K562 (cell line): ENCODE data around the gene TRAPPC8. TPM values are rescaled to one million over a fixed set of nuclear protein-coding genes. Genes with fewer than 3 reads are reported as not detected.

Experiments
- ATAC-seq: fragments of 200-7000 bp; cut with Tn5 transposase; 3 replicates; pipeline ENCODE4 v1.9.1; 2020; ENCODE audit warnings: moderate library complexity
- BruUV-seq: library from RNA; stranded (reverse); fragments of 400-500 nt; replicated peaks from 2 replicates; lab custom pipeline; 2021; lab: Mats Ljungman, UMichigan
- CTCF ChIA-PET: fragments of 300-600 bp; formaldehyde crosslinking; extraction: SDS; loops from one replicate; lab custom pipeline; 2021; ENCODE audit warnings: low intra/inter-chr PET ratio; lab: Yijun Ruan, JAX
- POLR2A ChIA-PET: fragments of 300-600, 350-650 bp; sonication (Branson Sonifier 250); formaldehyde crosslinking; extraction: SDS; loops from one replicate; lab custom pipeline; 2021; ENCODE audit warnings: antibody characterized with exemption, inconsistent platforms; lab: Yijun Ruan, JAX
- DNase-seq, 4 experiments: peaks; one replicate each; pipeline versions ENCODE4 v3.0.0 to v3.0.0-alpha.2; 2011 to 2018; ENCODE audit warnings: low spot score in 3 of 4, mixed read lengths in 3 of 4; ENCODE audit errors: extremely low read depth in 1 of 4
- FAIRE-seq: peaks from 2 replicates; lab custom pipeline; 2011; peaks lifted over from hg19 to GRCh38; lab: Jason Lieb, UNC
- H2AFZ ChIP-seq: 2 replicates; pipeline ENCODE4 v1.6.0; 2011; ENCODE audit warnings: low read depth, low read length, control low read depth, inconsistent platforms
- H3K27ac ChIP-seq: fragments of 200-600 bp; 3 replicates; pipeline ENCODE4 v1.8.0; 2011; ENCODE audit warnings: low read depth, mild to moderate bottlenecking, control low read depth, inconsistent platforms, low read length, moderate library complexity, mixed read lengths; ENCODE audit errors: extremely low read depth
- H3K27me3 ChIP-seq, 2 experiments: fragments of 300-600 bp in 1 of 2; 2 replicates in 1 of 2; 3 replicates in 1 of 2; pipeline versions ENCODE4 v1.6.0 to v1.8.0; 2011; ENCODE audit warnings: inconsistent platforms in 2 of 2, low read length in 2 of 2, mild to moderate bottlenecking in 1 of 2, mixed read lengths in 1 of 2, moderate library complexity in 1 of 2; ENCODE audit not compliant: control insufficient read depth in 2 of 2, insufficient read depth in 2 of 2
- H3K36me3 ChIP-seq: fragments of 300-600 bp; 3 replicates; pipeline ENCODE4 v1.8.0; 2011; ENCODE audit warnings: mild to moderate bottlenecking, low read length, inconsistent platforms; ENCODE audit not compliant: control insufficient read depth, insufficient read depth
- H3K4me1 ChIP-seq, 2 experiments: fragments of 200-600 bp in 1 of 2; replicated peaks in 1 of 2; 2 replicates in 1 of 2; 3 replicates in 1 of 2; pipeline versions ENCODE4 v1.5.1 to v1.8.0; 2011; ENCODE audit warnings: inconsistent platforms in 2 of 2, low read length in 2 of 2, mild to moderate bottlenecking in 1 of 2, mixed read lengths in 1 of 2, moderate library complexity in 1 of 2; ENCODE audit not compliant: control insufficient read depth in 2 of 2, insufficient read depth in 2 of 2
- H3K4me2 ChIP-seq: 2 replicates; pipeline ENCODE4 v1.6.1; 2011; ENCODE audit warnings: low read length, control low read depth, inconsistent platforms, mixed read lengths; ENCODE audit not compliant: insufficient read depth
- H3K4me3 ChIP-seq: fragments of 200-600 bp; sonication (generic), shearing (Covaris generic); 2 replicates; pipeline ENCODE4 v1.5.1; 2016; ENCODE audit warnings: control low read depth, inconsistent platforms
- H3K79me2 ChIP-seq: fragments of 200-600 bp; 3 replicates; pipeline ENCODE4 v1.8.0; 2011; ENCODE audit warnings: low read length, inconsistent platforms; ENCODE audit not compliant: control insufficient read depth, insufficient read depth
- H3K9ac ChIP-seq, 2 experiments: 2 replicates each; pipeline versions ENCODE4 v1.6.0 to v1.6.1; 2011; ENCODE audit warnings: low read depth in 2 of 2, low read length in 2 of 2, control low read depth in 1 of 2, inconsistent platforms in 1 of 2, mild to moderate bottlenecking in 1 of 2, mixed read lengths in 1 of 2; ENCODE audit not compliant: insufficient read depth in 1 of 2
- H3K9me1 ChIP-seq: one replicate; pipeline ENCODE4 v1.6.0; 2011; ENCODE audit warnings: inconsistent platforms, mild to moderate bottlenecking, low read length, moderate library complexity; ENCODE audit not compliant: control insufficient read depth, insufficient read depth
- H3K9me3 ChIP-seq: replicated peaks from 2 replicates; pipeline ENCODE4 v1.5.1; 2011; ENCODE audit warnings: low read depth, low read length, inconsistent platforms; ENCODE audit not compliant: control insufficient read depth, insufficient read depth
- H4K20me1 ChIP-seq: replicated peaks from 2 replicates; pipeline ENCODE4 v1.6.1; 2011; ENCODE audit warnings: low read length, inconsistent platforms, mixed read lengths; ENCODE audit not compliant: control insufficient read depth, insufficient read depth
- CEBPB ChIP-seq: fragments of 450-650 bp; IDR thresholded peaks from 2 replicates; pipeline ENCODE4 v1.6.1; 2016; ENCODE audit warnings: missing genetic modification characterization, missing compliant biosample characterization
- CREB1 ChIP-seq, 2 experiments: sonication (generic) in 1 of 2; formaldehyde crosslinking in 1 of 2; IDR thresholded peaks; 2 replicates each; pipeline versions ENCODE4 v1.6.1 to v1.8.0; 2012 to 2022; ENCODE audit warnings: inconsistent platforms in 1 of 2, mild to moderate bottlenecking in 1 of 2, missing genetic modification reagents in 1 of 2, moderate library complexity in 1 of 2
- DDX20 ChIP-seq: fragments of 450-650 bp; IDR thresholded peaks from 2 replicates; pipeline ENCODE4 v1.6.1; 2016; ENCODE audit warnings: missing genetic modification characterization, low read depth, mild to moderate bottlenecking, missing compliant biosample characterization, moderate library complexity
- FOSL1 ChIP-seq: fragments of 200-800 bp; sonication (Bioruptor generic); conservative IDR thresholded peaks from 2 replicates; pipeline ENCODE4 v1.6.1; 2016; ENCODE audit warnings: missing genetic modification characterization, missing compliant biosample characterization
- IRF2 ChIP-seq: sonication (generic); formaldehyde crosslinking; IDR thresholded peaks from 2 replicates; pipeline ENCODE4 v1.8.1; 2022; ENCODE audit warnings: mild to moderate bottlenecking, missing genetic modification reagents
- KLF1 ChIP-seq: fragments of 450-650 bp; IDR thresholded peaks from 2 replicates; pipeline ENCODE4 v1.6.1; 2016; ENCODE audit warnings: missing genetic modification characterization, missing compliant biosample characterization
- MXI1 ChIP-seq: IDR thresholded peaks from 2 replicates; pipeline ENCODE4 v1.6.1; 2011; ENCODE audit warnings: low read depth, mild to moderate bottlenecking, improper control_type of control experiment, low read length
- NR2F6 ChIP-seq: fragments of 450-650 bp; formaldehyde crosslinking; IDR thresholded peaks from 2 replicates; pipeline ENCODE4 v1.4.0; 2020; ENCODE audit warnings: mild to moderate bottlenecking
- SAP30 ChIP-seq: fragments of 200-600 bp; sonication (generic); IDR thresholded peaks from 2 replicates; pipeline ENCODE4 v1.6.1; 2012; ENCODE audit warnings: borderline replicate concordance, low read depth, mild to moderate bottlenecking, moderate library complexity, low read length, control low read depth, inconsistent platforms; ENCODE audit not compliant: insufficient read depth, poor library complexity, severe bottlenecking
- SPI1 ChIP-seq: IDR thresholded peaks from 2 replicates; pipeline ENCODE4 v1.6.1; 2011; ENCODE audit warnings: low read depth, low read length, control low read depth, borderline replicate concordance
- ZNF3 ChIP-seq: fragments of 250-450 bp; sonication (Bioruptor Pico); IDR thresholded peaks from 2 replicates; pipeline ENCODE4 v1.5.0; 2021; ENCODE audit warnings: mild to moderate bottlenecking, moderate library complexity
- ZNF311 ChIP-seq: fragments of 250-450 bp; sonication (Bioruptor Pico); IDR thresholded peaks from 2 replicates; pipeline ENCODE4 v1.4.0; 2020; ENCODE audit warnings: mild to moderate bottlenecking, moderate library complexity
- ZNF717 ChIP-seq: fragments of 250-450 bp; sonication (Bioruptor Pico); IDR thresholded peaks from 2 replicates; pipeline ENCODE4 v1.5.0; 2021
- WGBS: fragments of 100-300 bp; shearing (Covaris generic); methylation state at CpG from one replicate; pipeline ENCODE4 v1.1.6; 2016; ENCODE audit warnings: low coverage, mixed read lengths; ENCODE audit not compliant: insufficient coverage; ENCODE audit errors: missing lambda C conversion rate; 5-methylcytosine and 5-hydroxymethylcytosine counted together
- in situ Hi-C: fragments of 300-500 bp; cut with MboI; formaldehyde crosslinking; loops from 4 replicates; pipeline ENCODE4 v1.15.0; 2018; ENCODE audit warnings: inconsistent platforms, mixed read lengths
- intact Hi-C: fragments of 100-400 bp; cut with micrococcal nuclease; formaldehyde crosslinking; loops from 2 replicates; pipeline ENCODE4 v1.14.2; 2022
- polyA plus RNA-seq, 8 experiments: library from polyadenylated mRNA; depleted of rRNA in 4 of 8; stranded (reverse) in 5 of 8; unstranded in 3 of 8; fragments of >200 nt; fragmentation: Nextera tagmentation in 2 of 8; fragmentation: Illumina TruSeq in 1 of 8; extraction: Ambion mirVana in 2 of 8; extraction: Trizol in 1 of 8; gene quantifications; 2 replicates each; pipeline versions ENCODE4 v1.2.1 to v1.2.3, GENCODE V29; 2011 to 2014; ENCODE audit warnings: inconsistent platforms in 1 of 8, missing spikeins in 1 of 8
- total RNA-seq, 7 experiments: library from RNA; depleted of rRNA in 6 of 7; stranded (reverse); fragments of >200 nt in 6 of 7; fragmentation: Illumina TruSeq in 2 of 7; extraction: Trizol in 2 of 7; gene quantifications; 2 replicates each; pipeline versions ENCODE4 v1.2.1 to v1.2.3, GENCODE V29; 2011 to 2021; ENCODE audit warnings: low replicate concordance in 1 of 7
- TF ChIP-seq, protein P1 (sequence below): sonication (generic); formaldehyde crosslinking; IDR thresholded peaks from 2 replicates; pipeline ENCODE4 v1.8.1; 2023; ENCODE audit warnings: mild to moderate bottlenecking, missing genetic modification reagents
- TF ChIP-seq, protein P2 (sequence below): sonication (generic); formaldehyde crosslinking; IDR thresholded peaks from 2 replicates; pipeline ENCODE4 v1.8.1; 2023; ENCODE audit warnings: mild to moderate bottlenecking, missing genetic modification reagents

Gene TRAPPC8
- total and polyA plus RNA-seq, 9 of the 15 experiments (the other 6 are each of a cell fraction or from before 2014, with no cell fraction given), result 20.1 to 111 (median 35.6) TPM

DNA sequence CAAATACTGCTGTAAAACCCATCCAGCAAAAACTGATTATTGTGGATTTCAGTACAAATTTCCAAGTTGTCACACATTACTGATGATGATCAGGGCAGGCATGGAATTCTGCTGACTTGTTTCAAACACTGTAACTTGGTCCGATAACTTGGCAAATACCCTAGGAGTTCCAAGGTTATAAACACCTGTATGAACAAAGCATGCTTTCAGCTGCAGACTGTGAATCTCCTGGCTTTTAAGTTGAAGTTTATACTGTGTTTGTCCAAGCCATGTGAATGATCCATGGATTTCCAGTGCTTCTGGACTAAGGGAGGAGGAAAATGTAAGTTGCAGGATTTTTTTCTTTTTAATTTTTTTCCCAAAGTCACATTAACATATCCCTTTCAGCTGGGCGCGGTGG, 112.2 kb downstream of the TRAPPC8 start:
- TF ChIP-seq CEBPB (tag) (no peak), NR2F6 (no peak), KLF1 (tag) (no peak), SAP30 (no peak), ZNF3 (CRISPR knock-in tag) (no peak), ZNF717 (CRISPR knock-in tag) (no peak), ZNF311 (CRISPR knock-in tag) (no peak), SPI1 (no peak), CREB1 (IDR thresholded peaks at IDR 0.05) (no peak), CREB1 (CRISPR knock-in tag; IDR thresholded peaks at IDR 0.05) (no peak), DDX20 (tag) (no peak), IRF2 (no peak), MXI1 (no peak), FOSL1 (tag) (no peak)
- TF ChIP-seq, protein P1, sequence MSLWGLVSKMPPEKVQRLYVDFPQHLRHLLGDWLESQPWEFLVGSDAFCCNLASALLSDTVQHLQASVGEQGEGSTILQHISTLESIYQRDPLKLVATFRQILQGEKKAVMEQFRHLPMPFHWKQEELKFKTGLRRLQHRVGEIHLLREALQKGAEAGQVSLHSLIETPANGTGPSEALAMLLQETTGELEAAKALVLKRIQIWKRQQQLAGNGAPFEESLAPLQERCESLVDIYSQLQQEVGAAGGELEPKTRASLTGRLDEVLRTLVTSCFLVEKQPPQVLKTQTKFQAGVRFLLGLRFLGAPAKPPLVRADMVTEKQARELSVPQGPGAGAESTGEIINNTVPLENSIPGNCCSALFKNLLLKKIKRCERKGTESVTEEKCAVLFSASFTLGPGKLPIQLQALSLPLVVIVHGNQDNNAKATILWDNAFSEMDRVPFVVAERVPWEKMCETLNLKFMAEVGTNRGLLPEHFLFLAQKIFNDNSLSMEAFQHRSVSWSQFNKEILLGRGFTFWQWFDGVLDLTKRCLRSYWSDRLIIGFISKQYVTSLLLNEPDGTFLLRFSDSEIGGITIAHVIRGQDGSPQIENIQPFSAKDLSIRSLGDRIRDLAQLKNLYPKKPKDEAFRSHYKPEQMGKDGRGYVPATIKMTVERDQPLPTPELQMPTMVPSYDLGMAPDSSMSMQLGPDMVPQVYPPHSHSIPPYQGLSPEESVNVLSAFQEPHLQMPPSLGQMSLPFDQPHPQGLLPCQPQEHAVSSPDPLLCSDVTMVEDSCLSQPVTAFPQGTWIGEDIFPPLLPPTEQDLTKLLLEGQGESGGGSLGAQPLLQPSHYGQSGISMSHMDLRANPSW (CRISPR knock-in tag), result no peak
- TF ChIP-seq, protein P2, sequence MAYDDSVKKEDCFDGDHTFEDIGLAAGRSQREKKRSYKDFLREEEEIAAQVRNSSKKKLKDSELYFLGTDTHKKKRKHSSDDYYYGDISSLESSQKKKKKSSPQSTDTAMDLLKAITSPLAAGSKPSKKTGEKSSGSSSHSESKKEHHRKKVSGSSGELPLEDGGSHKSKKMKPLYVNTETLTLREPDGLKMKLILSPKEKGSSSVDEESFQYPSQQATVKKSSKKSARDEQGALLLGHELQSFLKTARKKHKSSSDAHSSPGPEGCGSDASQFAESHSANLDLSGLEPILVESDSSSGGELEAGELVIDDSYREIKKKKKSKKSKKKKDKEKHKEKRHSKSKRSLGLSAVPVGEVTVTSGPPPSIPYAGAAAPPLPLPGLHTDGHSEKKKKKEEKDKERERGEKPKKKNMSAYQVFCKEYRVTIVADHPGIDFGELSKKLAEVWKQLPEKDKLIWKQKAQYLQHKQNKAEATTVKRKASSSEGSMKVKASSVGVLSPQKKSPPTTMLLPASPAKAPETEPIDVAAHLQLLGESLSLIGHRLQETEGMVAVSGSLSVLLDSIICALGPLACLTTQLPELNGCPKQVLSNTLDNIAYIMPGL (CRISPR knock-in tag), result no peak
- Histone ChIP-seq H3K9ac (no peak overlapping the region), H3K36me3 (peaks cover 45% of the 10 kb centered on the region), H3K4me2 (no peak overlapping the region), H4K20me1 (no peaks in the 10 kb centered on the region), H3K27ac (no peak overlapping the region), H3K27me3 (no peaks in the 10 kb centered on the region), H3K4me3 (no peak overlapping the region), H3K9me1 (no peaks in the 10 kb centered on the region), H3K9me3 (no peaks in the 10 kb centered on the region), H3K79me2 (no peaks in the 10 kb centered on the region), H3K4me1 (no peaks in the 10 kb centered on the region), H2AFZ (no peak overlapping the region)
- in situ Hi-C loops (no loop called here), intact Hi-C loops (no loop called here)
- BruUV-seq, result no TSS peak
- ChIA-PET POLR2A (interaction anchor here (0.6 kb wide), 2 partner anchors 238 to 306 kb away, joined by 3 read pairs; no protein-coding TSS in a partner anchor), CTCF (no interaction called here)
- FAIRE-seq (no peak), DNase-seq (no peak), ATAC-seq (no peak)
- 100% methylated on average over 3 of the region's 3 CpGs for WGBS
